ENCODE results near the gene FBXL20. TPM values are rescaled to one million over a fixed set of nuclear protein-coding genes. Genes with fewer than 3 reads are reported as not detected.

FBXL20 gene
- total and polyA plus RNA-seq, 2 of the 8 experiments (the other 6 are each of a cell fraction or from before 2014, with no cell fraction given) = 5.5 to 11.0 TPM

DNA sequence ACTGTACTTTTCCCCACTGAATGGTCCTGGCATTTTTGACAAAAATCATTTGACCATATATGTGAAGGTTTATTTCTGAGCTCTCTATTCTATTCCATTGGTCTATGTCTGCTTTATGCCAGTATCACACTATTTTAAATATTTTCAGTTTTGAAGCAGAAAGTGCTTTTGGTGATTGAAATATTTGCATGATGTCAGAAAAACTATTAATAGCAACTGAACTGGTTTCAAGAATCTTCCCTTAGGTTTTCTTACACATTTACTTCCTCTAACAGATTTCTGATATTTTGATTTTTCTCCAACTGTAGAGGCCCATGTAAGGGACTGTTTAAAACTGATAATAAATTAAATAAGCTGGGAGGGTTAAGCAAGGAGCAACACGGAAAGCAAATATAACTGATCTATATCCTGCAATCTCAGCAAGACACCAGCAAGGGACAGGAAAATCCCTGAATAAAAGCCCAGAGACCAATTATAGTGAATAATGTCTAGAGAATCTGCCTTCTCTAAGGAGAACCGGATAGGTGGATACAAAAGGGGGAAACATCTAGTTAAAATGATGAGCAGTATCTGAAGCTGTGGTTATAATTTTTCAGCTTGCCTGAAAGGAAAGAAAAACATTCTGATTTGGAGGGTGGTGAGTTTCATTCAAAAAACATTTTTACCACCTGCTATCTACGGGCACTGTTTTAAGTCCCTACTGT is 94.8 kb downstream of the FBXL20 start (continued):
- TF ChIP-seq HDAC2 (IDR thresholded peaks at IDR 0.05; ENCODE audit: borderline replicate concordance in 1 of 2, low read depth in 2 of 2, low read length in 2 of 2) (no peak), TBP (IDR thresholded peaks at IDR 0.05; ENCODE audit: low read depth, low read length) (no peak), EGR1 (IDR thresholded peaks at IDR 0.05; ENCODE audit: borderline replicate concordance, low read depth, low read length) (no peak)

All from H1 (cell line).